GM23338 (cell line): ENCODE measurements around the gene PRPF19.

Source experiments
- CREB1 ChIP-seq: fragments of 250-450 bp; sonication (Bioruptor Pico); IDR thresholded peaks from 2 replicates; pipeline ENCODE4 v1.5.0; 2020; ENCODE audit warnings: low read depth, mild to moderate bottlenecking, moderate library complexity
- CTCF ChIP-seq, 2 experiments: fragments of 200-600 bp in 1 of 2; sonication (generic) in 1 of 2; conservative IDR thresholded peaks; 2 replicates each; pipeline versions ENCODE4 v1.5.1 to v1.6.1; 2016 to 2017; ENCODE audit warnings: antibody characterized with exemption in 2 of 2, low read depth in 2 of 2, mild to moderate bottlenecking in 2 of 2, moderate library complexity in 1 of 2
- EZH2 ChIP-seq: fragments of 200-600 bp; sonication (generic); IDR thresholded peaks from one replicate; pipeline ENCODE4 v1.8.0; 2017; ENCODE audit warnings: antibody characterized with exemption, mild to moderate bottlenecking, low read depth; ENCODE audit not compliant: unreplicated experiment
- EZH2phosphoT487 ChIP-seq: fragments of 200-600 bp; sonication (generic); IDR thresholded peaks from one replicate; pipeline ENCODE4 v1.8.1; 2018; ENCODE audit warnings: antibody characterized with exemption; ENCODE audit not compliant: unreplicated experiment
- JUNB ChIP-seq: IDR thresholded peaks from one replicate; pipeline ENCODE4 v1.6.1; 2016; ENCODE audit warnings: antibody characterized with exemption; ENCODE audit not compliant: unreplicated experiment
- NANOG ChIP-seq: IDR thresholded peaks from 2 replicates; pipeline ENCODE4 v1.6.1; 2016; ENCODE audit warnings: antibody characterized with exemption, borderline replicate concordance
- POLR2AphosphoS5 ChIP-seq: IDR thresholded peaks from 2 replicates; pipeline ENCODE4 v1.6.1; 2016; ENCODE audit warnings: antibody characterized with exemption, low read depth
- ZNF114 ChIP-seq: fragments of 250-450 bp; sonication (Bioruptor Pico); IDR thresholded peaks from 2 replicates; pipeline ENCODE4 v1.5.0; 2020; ENCODE audit warnings: mild to moderate bottlenecking, moderate library complexity
- ZNF331 ChIP-seq: fragments of 250-450 bp; sonication (Bioruptor Pico); IDR thresholded peaks from 2 replicates; pipeline ENCODE4 v1.5.0; 2020; ENCODE audit warnings: low read depth, mild to moderate bottlenecking, moderate library complexity
- TF ChIP-seq, protein P1 (sequence below): IDR thresholded peaks from one replicate; pipeline ENCODE4 v1.6.1; 2018; ENCODE audit warnings: antibody characterized with exemption; ENCODE audit not compliant: unreplicated experiment
- TF ChIP-seq, protein P2 (sequence below): fragments of 250-450 bp; sonication (Bioruptor Pico); IDR thresholded peaks from 2 replicates; pipeline ENCODE4 v1.5.0; 2020; ENCODE audit warnings: mild to moderate bottlenecking, moderate library complexity
- TF ChIP-seq, protein P3 (sequence below): IDR thresholded peaks from 2 replicates; pipeline ENCODE4 v1.6.1; 2016; ENCODE audit warnings: antibody characterized with exemption

- no peak for TF ChIP-seq CTCF (conservative IDR thresholded peaks at IDR 0.05; ENCODE audit: low read depth in 2 of 2)
- TF ChIP-seq EZH2 = no peak
- no peak for TF ChIP-seq EZH2phosphoT487
- TF ChIP-seq POLR2AphosphoS5 = no peak
- TF ChIP-seq JUNB = no peak
- TF ChIP-seq, protein P1, sequence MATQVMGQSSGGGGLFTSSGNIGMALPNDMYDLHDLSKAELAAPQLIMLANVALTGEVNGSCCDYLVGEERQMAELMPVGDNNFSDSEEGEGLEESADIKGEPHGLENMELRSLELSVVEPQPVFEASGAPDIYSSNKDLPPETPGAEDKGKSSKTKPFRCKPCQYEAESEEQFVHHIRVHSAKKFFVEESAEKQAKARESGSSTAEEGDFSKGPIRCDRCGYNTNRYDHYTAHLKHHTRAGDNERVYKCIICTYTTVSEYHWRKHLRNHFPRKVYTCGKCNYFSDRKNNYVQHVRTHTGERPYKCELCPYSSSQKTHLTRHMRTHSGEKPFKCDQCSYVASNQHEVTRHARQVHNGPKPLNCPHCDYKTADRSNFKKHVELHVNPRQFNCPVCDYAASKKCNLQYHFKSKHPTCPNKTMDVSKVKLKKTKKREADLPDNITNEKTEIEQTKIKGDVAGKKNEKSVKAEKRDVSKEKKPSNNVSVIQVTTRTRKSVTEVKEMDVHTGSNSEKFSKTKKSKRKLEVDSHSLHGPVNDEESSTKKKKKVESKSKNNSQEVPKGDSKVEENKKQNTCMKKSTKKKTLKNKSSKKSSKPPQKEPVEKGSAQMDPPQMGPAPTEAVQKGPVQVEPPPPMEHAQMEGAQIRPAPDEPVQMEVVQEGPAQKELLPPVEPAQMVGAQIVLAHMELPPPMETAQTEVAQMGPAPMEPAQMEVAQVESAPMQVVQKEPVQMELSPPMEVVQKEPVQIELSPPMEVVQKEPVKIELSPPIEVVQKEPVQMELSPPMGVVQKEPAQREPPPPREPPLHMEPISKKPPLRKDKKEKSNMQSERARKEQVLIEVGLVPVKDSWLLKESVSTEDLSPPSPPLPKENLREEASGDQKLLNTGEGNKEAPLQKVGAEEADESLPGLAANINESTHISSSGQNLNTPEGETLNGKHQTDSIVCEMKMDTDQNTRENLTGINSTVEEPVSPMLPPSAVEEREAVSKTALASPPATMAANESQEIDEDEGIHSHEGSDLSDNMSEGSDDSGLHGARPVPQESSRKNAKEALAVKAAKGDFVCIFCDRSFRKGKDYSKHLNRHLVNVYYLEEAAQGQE = no peak
- no peak for TF ChIP-seq CREB1 (CRISPR knock-in tag)
- TF ChIP-seq ZNF114 (CRISPR knock-in tag) = no peak
- TF ChIP-seq NANOG = no peak
- TF ChIP-seq, protein P2, sequence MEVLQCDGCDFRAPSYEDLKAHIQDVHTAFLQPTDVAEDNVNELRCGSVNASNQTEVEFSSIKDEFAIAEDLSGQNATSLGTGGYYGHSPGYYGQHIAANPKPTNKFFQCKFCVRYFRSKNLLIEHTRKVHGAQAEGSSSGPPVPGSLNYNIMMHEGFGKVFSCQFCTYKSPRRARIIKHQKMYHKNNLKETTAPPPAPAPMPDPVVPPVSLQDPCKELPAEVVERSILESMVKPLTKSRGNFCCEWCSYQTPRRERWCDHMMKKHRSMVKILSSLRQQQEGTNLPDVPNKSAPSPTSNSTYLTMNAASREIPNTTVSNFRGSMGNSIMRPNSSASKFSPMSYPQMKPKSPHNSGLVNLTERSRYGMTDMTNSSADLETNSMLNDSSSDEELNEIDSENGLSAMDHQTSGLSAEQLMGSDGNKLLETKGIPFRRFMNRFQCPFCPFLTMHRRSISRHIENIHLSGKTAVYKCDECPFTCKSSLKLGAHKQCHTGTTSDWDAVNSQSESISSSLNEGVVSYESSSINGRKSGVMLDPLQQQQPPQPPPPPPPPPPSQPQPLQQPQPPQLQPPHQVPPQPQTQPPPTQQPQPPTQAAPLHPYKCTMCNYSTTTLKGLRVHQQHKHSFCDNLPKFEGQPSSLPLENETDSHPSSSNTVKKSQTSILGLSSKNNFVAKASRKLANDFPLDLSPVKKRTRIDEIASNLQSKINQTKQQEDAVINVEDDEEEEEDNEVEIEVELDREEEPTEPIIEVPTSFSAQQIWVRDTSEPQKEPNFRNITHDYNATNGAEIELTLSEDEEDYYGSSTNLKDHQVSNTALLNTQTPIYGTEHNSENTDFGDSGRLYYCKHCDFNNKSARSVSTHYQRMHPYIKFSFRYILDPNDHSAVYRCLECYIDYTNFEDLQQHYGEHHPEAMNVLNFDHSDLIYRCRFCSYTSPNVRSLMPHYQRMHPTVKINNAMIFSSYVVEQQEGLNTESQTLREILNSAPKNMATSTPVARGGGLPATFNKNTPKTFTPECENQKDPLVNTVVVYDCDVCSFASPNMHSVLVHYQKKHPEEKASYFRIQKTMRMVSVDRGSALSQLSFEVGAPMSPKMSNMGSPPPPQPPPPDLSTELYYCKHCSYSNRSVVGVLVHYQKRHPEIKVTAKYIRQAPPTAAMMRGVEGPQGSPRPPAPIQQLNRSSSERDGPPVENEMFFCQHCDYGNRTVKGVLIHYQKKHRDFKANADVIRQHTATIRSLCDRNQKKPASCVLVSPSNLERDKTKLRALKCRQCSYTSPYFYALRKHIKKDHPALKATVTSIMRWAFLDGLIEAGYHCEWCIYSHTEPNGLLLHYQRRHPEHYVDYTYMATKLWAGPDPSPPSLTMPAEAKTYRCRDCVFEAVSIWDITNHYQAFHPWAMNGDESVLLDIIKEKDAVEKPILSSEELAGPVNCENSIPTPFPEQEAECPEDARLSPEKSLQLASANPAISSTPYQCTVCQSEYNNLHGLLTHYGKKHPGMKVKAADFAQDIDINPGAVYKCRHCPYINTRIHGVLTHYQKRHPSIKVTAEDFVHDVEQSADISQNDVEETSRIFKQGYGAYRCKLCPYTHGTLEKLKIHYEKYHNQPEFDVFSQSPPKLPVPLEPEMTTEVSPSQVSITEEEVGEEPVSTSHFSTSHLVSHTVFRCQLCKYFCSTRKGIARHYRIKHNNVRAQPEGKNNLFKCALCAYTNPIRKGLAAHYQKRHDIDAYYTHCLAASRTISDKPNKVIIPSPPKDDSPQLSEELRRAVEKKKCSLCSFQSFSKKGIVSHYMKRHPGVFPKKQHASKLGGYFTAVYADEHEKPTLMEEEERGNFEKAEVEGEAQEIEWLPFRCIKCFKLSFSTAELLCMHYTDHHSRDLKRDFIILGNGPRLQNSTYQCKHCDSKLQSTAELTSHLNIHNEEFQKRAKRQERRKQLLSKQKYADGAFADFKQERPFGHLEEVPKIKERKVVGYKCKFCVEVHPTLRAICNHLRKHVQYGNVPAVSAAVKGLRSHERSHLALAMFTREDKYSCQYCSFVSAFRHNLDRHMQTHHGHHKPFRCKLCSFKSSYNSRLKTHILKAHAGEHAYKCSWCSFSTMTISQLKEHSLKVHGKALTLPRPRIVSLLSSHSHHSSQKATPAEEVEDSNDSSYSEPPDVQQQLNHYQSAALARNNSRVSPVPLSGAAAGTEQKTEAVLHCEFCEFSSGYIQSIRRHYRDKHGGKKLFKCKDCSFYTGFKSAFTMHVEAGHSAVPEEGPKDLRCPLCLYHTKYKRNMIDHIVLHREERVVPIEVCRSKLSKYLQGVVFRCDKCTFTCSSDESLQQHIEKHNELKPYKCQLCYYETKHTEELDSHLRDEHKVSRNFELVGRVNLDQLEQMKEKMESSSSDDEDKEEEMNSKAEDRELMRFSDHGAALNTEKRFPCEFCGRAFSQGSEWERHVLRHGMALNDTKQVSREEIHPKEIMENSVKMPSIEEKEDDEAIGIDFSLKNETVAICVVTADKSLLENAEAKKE (CRISPR knock-in tag) = no peak
- TF ChIP-seq, protein P3, sequence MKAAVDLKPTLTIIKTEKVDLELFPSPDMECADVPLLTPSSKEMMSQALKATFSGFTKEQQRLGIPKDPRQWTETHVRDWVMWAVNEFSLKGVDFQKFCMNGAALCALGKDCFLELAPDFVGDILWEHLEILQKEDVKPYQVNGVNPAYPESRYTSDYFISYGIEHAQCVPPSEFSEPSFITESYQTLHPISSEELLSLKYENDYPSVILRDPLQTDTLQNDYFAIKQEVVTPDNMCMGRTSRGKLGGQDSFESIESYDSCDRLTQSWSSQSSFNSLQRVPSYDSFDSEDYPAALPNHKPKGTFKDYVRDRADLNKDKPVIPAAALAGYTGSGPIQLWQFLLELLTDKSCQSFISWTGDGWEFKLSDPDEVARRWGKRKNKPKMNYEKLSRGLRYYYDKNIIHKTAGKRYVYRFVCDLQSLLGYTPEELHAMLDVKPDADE = no peak
- TF ChIP-seq ZNF331 = no peak
Observed at GRCh38 chr11:60866911-60867870, 39.2 kb downstream of the PRPF19 start, which contains the start of gene ZP1.
